Epidermal melanocyte (primary cell): Measurements from ENCODE around the gene ALAS1.

Experiments
- DNase-seq: peaks from one replicate; pipeline ENCODE4 v3.0.0; 2011; ENCODE audit warnings: low spot score; ENCODE audit not compliant: insufficient read length

ALAS1 gene

GRCh38 chr3:52198643-52199608 lies 966 bp downstream of the ALAS1 start:
- no peak for DNase-seq

DNA sequence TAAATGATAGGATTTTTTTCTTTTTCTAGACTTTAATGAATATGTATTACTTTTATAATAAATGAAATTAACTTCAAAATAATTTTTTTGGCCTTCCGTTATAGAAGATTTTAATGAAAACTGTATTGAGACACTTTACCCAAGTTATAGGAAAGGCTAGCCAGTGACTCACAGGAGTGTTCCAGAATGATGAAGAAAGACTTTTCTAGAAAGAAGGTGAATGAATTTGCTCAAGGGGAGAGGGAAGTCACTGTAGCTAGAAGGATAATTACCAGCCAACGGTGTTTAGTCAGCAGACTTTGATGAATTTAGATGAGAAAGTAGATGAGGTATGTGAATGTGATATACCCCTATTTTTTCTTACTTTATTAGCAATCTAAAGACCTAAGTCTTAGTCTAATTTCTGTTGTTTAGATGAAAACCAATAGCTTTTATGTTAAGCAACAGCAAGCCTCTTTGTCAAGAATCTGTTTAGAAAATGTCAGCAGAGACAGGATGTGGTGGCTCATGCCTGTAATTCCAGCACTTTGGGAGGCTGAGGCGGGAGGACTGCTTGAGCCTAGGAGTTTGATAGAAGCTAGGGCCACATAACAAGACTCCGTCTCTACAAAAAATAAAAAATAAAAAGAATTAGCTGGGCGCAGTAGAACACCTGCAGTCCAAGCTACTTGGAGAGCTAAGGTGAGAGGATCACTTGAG lies 3.2 kb downstream of the ALAS1 start:
- no peak for DNase-seq

DNA sequence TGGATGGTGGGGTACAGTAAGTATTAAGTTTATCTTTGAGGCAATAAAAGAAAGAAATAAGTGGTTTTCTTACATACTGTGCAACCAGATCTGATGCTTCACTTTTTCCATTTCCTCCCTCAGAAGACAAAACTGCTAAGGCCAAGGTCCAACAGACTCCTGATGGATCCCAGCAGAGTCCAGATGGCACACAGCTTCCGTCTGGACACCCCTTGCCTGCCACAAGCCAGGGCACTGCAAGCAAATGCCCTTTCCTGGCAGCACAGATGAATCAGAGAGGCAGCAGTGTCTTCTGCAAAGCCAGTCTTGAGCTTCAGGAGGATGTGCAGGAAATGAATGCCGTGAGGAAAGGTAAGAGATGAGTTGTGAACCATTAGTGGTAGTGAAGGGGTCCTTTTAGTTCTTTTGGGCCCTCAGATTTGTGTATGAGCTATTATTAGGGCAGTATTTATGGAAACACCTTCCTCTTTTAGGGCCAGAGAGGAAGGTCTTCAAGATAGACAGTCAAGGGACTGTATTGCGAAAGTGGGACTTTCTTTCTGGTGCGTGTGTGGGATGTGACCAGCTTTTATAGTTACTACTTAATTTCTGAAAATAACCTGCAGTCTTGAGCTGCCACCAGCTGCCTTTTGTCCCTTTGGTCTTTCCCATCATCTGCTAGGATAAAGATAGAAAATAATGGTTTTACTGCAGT lies 4.6 kb downstream of the ALAS1 start:
- no peak for DNase-seq

DNA sequence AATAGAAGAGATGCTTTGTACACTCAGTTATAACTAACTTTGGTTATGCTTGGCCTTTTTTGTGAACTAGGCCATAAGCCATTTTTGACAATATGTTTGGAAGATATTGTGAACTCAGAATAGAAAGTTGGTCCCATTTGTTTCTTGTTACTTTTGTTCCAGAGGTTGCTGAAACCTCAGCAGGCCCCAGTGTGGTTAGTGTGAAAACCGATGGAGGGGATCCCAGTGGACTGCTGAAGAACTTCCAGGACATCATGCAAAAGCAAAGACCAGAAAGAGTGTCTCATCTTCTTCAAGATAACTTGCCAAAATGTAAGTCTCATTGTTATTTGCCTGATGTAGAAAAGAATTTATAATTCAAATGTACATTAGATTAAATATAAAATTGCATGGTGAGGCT lies 5.7 kb downstream of the ALAS1 start:
- no peak for DNase-seq

DNA sequence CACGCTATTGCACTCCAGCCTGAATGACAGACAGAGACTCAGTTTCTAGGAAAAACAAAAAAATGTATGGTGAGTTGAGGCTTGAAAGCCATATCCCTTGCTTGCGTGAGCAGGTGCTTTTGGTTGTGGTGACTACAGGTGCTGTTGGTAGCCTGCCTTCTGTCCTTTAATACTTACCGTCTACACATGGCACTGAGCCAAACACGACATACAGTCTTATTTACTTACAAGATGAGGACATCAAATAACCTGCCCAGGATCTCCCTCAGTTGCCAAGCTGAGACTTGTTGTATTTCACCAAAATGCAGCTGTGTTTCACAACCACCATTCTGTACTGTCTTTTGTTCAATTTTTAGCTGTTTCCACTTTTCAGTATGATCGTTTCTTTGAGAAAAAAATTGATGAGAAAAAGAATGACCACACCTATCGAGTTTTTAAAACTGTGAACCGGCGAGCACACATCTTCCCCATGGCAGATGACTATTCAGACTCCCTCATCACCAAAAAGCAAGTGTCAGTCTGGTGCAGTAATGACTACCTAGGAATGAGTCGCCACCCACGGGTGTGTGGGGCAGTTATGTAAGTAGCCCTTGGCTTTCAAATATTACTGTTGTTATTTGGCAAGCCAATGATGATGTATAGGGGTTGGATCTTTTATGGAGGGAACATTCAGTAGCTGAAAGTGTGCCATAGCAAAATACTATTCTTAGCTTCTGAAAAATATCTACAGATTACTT lies 6.5 kb downstream of the ALAS1 start:
- DNase-seq = no peak

DNA sequence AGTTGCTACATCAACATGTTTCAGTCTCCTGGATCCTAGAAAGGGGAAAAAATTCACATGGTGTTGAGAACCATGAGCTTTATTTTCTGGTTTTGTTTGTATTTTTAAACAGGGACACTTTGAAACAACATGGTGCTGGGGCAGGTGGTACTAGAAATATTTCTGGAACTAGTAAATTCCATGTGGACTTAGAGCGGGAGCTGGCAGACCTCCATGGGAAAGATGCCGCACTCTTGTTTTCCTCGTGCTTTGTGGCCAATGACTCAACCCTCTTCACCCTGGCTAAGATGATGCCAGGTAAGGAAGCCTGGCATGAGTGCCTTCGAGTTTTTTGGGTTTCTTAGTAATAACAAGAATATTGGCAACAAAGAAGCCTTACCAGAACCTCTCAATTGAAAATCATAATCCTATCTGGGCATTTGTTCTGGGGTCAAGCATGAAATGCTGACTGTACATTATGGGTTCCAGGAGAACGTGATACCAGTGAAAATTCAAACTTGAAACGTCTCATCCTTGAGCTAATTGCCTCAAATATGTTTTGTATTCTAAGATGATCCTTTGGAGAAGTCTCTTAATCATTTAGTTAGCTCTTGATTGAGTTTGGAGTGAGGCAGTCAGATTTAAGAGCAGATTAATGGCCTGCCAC lies 7.9 kb downstream of the ALAS1 start:
- DNase-seq = no peak

GRCh38 chr3:52208556-52208955 lies 10.6 kb downstream of the ALAS1 start:
- DNase-seq = no peak

GRCh38 chr3:52210037-52210436 lies 12.1 kb downstream of the ALAS1 start:
- DNase-seq = no peak

DNA sequence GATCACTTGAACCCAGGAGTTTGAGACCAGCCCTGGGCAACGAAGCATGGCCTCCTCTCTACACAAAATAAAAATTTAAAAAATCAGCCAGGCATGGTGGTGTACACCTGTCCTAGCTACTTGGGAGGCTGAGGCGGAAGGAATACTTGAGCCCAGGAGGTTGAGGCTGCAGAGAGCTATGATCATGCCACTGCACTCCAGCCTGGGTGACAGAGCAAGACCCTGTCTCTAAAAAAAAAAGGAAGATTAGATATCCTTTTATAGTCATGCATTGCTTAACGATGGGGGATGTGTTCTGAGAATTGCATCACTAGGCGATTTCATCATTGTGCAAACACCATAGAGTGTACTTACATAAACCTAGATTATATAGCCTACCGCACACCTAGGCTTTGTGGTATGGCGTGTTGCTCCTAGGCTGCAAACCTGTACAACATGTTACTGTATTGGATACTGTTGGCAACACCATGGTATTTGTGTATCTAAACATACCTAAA lies 12.6 kb downstream of the ALAS1 start:
- DNase-seq = no peak

GRCh38 chr3:52211268-52211891 lies 13.4 kb downstream of the ALAS1 start:
- DNase-seq = no peak

GRCh38 chr3:52213005-52213404 lies 15.0 kb downstream of the ALAS1 start:
- no peak for DNase-seq

DNA sequence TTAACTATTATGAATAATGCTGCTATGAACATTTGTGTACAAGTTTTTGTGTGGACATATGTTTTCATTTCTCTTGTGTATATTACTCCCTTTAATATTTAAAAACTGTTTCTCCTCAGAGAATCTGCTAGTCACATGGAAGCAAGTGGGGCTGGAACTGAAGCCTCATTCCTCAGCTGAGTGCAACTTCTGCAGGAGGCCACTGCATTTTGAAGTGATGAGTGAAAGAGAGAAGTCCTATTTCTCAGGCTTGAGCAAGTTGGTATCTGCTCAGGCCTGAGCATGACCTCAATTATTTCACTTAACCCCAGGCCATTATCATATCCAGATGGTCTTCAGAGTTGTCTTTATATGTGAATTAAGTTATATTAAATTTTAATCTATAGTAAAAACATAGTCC lies 15.9 kb downstream of the ALAS1 start:
- DNase-seq = peak; percentile 77

GRCh38 chr3:52215351-52215750 lies 17.4 kb downstream of the ALAS1 start:
- DNase-seq = no peak

DNA sequence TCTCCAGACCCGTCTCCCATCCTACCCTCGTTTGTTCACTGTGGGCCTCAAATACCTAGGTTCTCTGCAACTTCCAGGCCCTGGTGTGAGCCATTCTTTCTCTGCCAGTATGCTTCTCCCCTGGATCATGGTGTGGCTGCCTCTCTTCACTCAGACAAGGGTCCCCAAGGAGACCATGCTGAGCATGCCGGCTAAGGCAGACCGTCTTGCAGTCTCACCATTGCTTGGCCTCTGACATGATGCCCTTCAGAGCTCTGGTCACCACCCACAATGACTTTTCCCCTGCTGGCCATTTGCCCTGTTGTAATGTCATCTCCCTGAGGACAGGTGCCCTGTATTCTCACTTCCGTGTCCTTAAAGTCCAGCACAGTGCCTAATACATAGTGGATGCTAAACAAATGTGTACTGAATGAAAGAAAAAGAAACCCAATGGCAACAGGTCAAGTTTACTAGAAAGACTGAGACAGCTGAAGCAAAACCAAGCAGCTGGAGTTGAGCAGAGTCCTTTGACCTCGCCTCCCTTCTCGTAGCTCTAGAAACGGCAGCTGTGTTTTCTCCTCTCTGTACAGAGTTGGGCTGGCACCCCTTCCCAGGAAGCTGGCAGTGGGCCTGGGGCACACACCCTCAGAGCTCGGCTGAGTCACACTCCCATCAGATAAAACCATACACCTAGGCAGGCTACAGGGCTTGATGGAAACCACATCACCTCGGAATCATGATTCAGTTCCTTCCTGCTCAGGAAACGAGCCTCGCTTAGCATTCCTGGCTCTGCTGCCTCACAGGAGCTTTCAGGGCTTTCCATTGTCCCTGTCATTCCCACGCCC lies 18.8 kb downstream of the ALAS1 start:
- DNase-seq = no peak

GRCh38 chr3:52217409-52217805 lies 19.4 kb downstream of the ALAS1 start:
- no peak for DNase-seq

GRCh38 chr3:52218026-52218425 lies 20.1 kb downstream of the ALAS1 start:
- no peak for DNase-seq

DNA sequence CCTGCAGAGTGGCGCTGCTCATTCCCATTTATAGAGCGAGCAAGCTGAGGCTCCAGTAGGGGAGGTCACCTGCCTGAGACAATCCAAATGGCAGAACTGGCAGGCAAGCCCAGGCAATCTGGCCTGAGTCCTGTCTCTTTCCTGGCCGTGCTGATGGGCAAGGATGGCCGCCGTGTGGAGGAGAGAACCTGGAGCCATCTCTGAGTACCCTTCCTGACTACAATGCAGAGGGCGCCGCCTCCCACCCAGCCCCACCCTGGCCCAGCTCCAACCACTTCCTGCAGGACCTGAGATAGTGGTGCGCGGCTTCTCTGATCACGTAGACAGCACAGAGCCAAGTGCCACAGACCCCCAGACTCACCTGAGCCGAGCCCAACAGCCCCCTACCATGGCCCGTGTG lies 20.5 kb downstream of the ALAS1 start:
- no peak for DNase-seq

- DNase-seq = no peak
Measured at GRCh38 chr3:52218937-52219650, 21.1 kb downstream of the ALAS1 start.
